Progenitor cell of endocrine pancreas (in vitro differentiated cells): ENCODE measurements around the gene BCDIN3D. TPM values are rescaled to one million over a fixed set of nuclear protein-coding genes. Genes with fewer than 3 reads are reported as not detected.

Experiments used
- DNase-seq: peaks from one replicate; pipeline ENCODE4 v3.0.0; 2021; ENCODE audit warnings: low spot score; ENCODE audit not compliant: unreplicated experiment
- H3K27ac Mint-ChIP-seq: 2 replicates; pipeline ENCODE4 v1.8.0; 2021; ENCODE audit warnings: mild to moderate bottlenecking, moderate library complexity, mixed read lengths
- H3K27me3 Mint-ChIP-seq: 2 replicates; pipeline ENCODE4 v1.8.0; 2021; ENCODE audit warnings: mixed read lengths
- H3K36me3 Mint-ChIP-seq: 2 replicates; pipeline ENCODE4 v1.8.0; 2022; ENCODE audit warnings: mixed read lengths; ENCODE audit not compliant: insufficient read depth
- H3K4me1 Mint-ChIP-seq: 2 replicates; pipeline ENCODE4 v1.8.0; 2021; ENCODE audit warnings: low read depth, mixed read lengths
- H3K4me3 Mint-ChIP-seq: 2 replicates; pipeline ENCODE4 v1.8.0; 2021; ENCODE audit warnings: low read depth, mild to moderate bottlenecking, moderate library complexity, mixed read lengths
- H3K9me3 Mint-ChIP-seq: 2 replicates; pipeline ENCODE4 v1.8.0; 2021; ENCODE audit warnings: low read depth, mixed read lengths
- total RNA-seq: library from RNA; stranded (reverse); gene quantifications from 2 replicates; pipeline ENCODE4 v1.2.1, GENCODE V29; 2021
- TF ChIP-seq, protein P1 (sequence below): fragments of 200-600 bp; sonication (generic); IDR thresholded peaks from one replicate; pipeline ENCODE4 v1.5.0; 2021; ENCODE audit warnings: antibody characterized with exemption, mild to moderate bottlenecking; ENCODE audit not compliant: unreplicated experiment

BCDIN3D gene
- total RNA-seq, 1 donor from 2014 or later: 7.3 TPM

DNA sequence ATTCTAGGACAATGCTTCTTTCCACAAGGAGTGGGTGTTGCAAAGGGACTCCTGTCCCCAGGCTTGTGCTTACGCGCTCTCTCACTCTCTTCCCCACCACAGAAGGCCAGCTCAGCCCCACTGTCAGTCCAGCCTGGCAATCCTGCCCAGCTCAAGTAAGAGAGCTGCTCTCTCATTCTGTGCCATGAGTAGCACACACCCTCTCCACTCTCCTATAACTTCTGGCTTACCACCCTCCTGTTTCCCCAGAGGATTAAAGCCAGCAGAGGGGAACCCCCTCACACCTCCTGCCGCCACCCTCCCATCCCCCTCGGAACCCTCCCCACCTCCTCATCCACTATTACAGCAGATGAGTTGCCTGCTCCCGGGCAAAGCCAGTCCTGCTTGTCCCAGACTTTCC, 31.8 kb downstream of the BCDIN3D start:
- Mint-ChIP-seq H3K27ac (no peak overlapping the region), H3K9me3 (no peaks in the 10 kb centered on the region), H3K36me3 (peaks cover 2% of the 10 kb centered on the region), H3K4me3 (no peak overlapping the region), H3K27me3 (no peaks in the 10 kb centered on the region), H3K4me1 (peaks cover 8% of the 10 kb centered on the region)
- no peak for DNase-seq
- TF ChIP-seq, protein P1, sequence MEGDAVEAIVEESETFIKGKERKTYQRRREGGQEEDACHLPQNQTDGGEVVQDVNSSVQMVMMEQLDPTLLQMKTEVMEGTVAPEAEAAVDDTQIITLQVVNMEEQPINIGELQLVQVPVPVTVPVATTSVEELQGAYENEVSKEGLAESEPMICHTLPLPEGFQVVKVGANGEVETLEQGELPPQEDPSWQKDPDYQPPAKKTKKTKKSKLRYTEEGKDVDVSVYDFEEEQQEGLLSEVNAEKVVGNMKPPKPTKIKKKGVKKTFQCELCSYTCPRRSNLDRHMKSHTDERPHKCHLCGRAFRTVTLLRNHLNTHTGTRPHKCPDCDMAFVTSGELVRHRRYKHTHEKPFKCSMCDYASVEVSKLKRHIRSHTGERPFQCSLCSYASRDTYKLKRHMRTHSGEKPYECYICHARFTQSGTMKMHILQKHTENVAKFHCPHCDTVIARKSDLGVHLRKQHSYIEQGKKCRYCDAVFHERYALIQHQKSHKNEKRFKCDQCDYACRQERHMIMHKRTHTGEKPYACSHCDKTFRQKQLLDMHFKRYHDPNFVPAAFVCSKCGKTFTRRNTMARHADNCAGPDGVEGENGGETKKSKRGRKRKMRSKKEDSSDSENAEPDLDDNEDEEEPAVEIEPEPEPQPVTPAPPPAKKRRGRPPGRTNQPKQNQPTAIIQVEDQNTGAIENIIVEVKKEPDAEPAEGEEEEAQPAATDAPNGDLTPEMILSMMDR: no peak

DNA sequence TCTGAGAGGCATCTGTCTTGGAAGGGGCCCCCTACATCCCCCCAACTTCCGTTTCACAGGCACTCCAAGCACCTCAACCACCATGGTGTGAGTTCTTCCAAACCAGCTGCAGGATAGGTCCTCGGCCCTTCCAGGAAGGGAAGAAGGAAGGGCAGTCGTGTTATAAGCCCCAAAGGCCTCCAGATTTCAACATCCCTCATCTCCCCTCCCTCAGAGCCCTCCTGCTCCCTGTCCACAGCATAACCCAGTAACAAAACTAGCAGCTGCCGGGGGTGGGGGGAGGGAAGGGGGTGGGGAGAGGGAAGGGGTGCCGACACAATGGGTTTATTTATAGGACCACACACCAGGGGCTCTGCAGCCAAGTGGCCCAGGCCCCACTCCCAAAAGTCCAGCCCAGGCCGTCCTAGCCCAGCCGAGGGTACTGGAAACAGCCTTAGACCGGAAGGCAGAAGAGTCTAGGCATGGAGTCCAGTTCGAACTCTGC, 33.0 kb downstream of the BCDIN3D start:
- Mint-ChIP-seq H3K36me3 (peaks cover 10% of the 10 kb centered on the region), H3K27ac (peak overlapping the region; percentile 74), H3K4me1 (peaks cover 8% of the 10 kb centered on the region), H3K27me3 (no peaks in the 10 kb centered on the region), H3K9me3 (no peaks in the 10 kb centered on the region), H3K4me3 (no peak overlapping the region)
- TF ChIP-seq, protein P1: no peak
- DNase-seq: no peak

DNA sequence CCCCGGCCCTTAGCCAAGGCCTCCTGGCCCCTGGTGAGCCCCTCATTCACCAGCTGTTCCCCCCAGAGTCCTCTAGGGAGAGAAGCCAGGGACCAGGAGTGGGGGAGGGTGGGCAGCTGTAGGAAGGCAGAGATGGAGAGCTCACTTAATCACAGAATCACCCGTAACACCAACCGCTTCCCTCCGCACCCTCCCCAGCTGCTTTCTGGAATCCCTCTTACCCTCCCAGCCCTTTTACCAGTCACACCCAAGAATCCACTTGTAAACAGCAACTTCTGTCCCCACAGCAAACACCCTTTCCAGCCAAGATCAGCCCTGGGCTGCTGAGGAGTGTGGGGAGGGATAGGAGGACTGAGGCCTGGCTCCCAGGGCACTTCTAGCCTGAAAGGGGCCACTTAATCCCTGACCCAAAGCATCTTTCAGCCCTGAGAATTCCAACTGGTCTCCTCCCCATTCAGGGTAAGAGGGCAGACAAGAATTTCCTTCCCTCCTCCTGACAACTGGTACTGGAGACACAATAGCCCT, 33.5 kb downstream of the BCDIN3D start:
- Mint-ChIP-seq H3K4me1 (peaks cover 8% of the 10 kb centered on the region), H3K36me3 (peaks cover 10% of the 10 kb centered on the region), H3K27ac (peak overlapping the region; percentile 74), H3K27me3 (no peaks in the 10 kb centered on the region), H3K4me3 (no peak overlapping the region), H3K9me3 (no peaks in the 10 kb centered on the region)
- no peak for DNase-seq
- TF ChIP-seq, protein P1: no peak

DNA sequence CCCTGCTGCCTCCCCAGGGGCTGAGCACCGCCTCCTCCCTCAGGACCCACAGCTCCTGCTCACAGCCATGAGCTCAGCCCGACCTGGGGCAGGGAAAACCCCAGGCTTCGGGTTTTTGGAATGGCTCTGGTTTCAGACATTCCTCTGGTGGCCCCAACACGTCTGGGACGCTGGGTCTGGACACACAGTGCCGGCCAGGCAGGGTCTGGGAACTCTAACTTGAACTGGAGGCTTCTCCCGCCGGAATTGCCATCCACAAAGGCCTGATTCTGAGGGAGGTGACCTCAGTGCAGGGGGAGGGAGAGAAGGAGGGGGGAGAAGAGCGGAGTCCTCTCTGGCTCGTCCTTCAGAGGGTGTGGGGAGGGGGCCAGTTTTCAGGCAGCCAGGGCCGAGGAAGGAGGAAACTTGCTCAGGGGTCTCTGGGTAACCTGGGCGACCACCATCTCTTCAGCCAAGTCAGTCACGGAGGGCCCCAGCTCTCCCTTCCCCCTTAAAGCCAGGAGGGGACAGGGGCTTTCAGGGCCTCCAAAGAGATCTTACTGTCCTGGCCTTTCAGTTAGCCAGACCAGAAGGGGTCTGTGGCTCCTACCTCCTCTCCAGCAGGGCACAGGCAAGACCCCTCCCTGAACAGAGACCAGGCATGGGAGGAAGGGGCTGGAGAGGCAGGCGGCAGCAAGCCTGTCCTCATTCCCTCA, 34.1 kb downstream of the BCDIN3D start:
- Mint-ChIP-seq H3K4me1 (peaks cover 8% of the 10 kb centered on the region), H3K4me3 (no peak overlapping the region), H3K9me3 (no peaks in the 10 kb centered on the region), H3K27me3 (no peaks in the 10 kb centered on the region), H3K27ac (no peak overlapping the region), H3K36me3 (peaks cover 10% of the 10 kb centered on the region)
- no peak for DNase-seq
- TF ChIP-seq, protein P1: no peak

DNA sequence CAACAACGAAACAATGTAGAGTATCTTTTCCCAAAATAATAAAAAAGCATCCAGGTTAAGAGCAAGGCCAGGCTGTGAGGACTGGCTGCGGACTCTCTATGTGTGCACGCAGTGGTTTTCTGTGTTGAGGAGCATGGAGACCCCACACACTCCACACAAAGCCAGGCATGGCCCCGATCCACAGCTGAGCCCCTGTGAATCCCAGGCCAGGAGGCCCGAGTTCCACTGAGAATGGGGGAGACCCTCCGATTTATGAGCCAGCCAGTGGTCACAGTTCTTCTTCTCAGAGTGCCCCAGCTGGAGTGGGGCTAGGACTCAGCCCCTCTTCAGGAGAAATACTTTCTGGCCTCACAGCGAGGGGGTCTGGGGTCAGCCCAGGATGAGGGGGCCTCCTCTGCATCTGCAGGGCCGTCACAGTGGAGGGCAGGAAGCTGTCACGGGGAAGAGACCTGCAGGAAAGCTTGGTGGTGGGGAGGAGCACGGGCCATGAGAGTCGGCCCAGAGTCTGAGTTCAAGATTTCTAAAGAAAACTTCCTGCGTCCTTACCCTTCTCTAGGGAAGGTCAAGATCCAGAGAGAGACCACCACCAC, 34.8 kb downstream of the BCDIN3D start:
- H3K36me3 Mint-ChIP-seq: peaks cover 12% of the 10 kb centered on the region
- peaks cover 8% of the 10 kb centered on the region for H3K4me1 Mint-ChIP-seq
- no peak overlapping the region for H3K4me3 Mint-ChIP-seq
- DNase-seq: no peak
- TF ChIP-seq, protein P1: no peak
- no peaks in the 10 kb centered on the region for H3K27me3 Mint-ChIP-seq
- no peak overlapping the region for H3K27ac Mint-ChIP-seq
- no peaks in the 10 kb centered on the region for H3K9me3 Mint-ChIP-seq
